ENCODE results near the gene SSH2. TPM values are rescaled to one million over a fixed set of nuclear protein-coding genes. Genes with fewer than 3 reads are reported as not detected.
"Not testable (repeated sequence)": the region's sequence is repeated elsewhere in the genome, so short reads cannot be mapped to it uniquely, and the experiment has no call there.

Gene SSH2
- total RNA-seq, 1 donor: 13.0 TPM

DNA sequence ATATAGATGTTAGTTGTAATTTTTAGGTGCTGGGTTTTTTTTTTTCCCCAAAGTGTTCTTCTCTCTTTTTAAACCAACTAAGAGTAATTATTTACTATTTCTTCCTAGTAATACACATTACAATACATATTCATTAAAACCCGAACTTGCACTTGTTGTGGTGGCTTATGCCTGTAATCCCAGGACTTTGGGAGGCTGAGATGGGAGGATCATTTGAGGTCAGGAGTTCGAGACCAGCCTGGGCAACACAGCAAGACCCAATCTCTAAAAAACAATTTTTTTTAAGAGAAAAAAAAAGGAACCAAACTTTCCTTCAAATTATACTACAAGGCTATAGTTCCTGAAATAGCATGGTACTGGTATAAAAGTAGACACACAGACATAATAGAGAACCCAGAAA is 15.3 kb upstream of the SSH2 start:
- Histone ChIP-seq H3K27me3 (ENCODE audit: insufficient read depth, low read length) (no peaks in the 10 kb centered on the region), H3K4me1 (ENCODE audit: insufficient read depth, low read length) (no peaks in the 10 kb centered on the region), H3K36me3 (ENCODE audit: insufficient read depth, low read length) (no peaks in the 10 kb centered on the region)

GRCh38 chr17:29941334-29941733 is 11.3 kb upstream of the SSH2 start, which contains the start of gene EFCAB5:
Gene EFCAB5 (plus strand): TSS chr17:29941634. CDS start chr17:29941797, 163 bp downstream.
- Histone ChIP-seq H3K36me3 (ENCODE audit: insufficient read depth, low read length) (no peaks in the 10 kb centered on the region), H3K27me3 (ENCODE audit: insufficient read depth, low read length) (no peaks in the 10 kb centered on the region), H3K4me1 (ENCODE audit: insufficient read depth, low read length) (no peaks in the 10 kb centered on the region), H3K4me3 (ENCODE audit: insufficient read depth, low read length) (no peak within 1 kb of the TSS), H3K79me2 (ENCODE audit: insufficient read depth, low read length) (no peaks in the 10 kb centered on the region), H4K20me1 (ENCODE audit: insufficient read depth, low read length) (no peaks in the 10 kb centered on the region), H3K4me2 (ENCODE audit: insufficient read depth, low read length) (no peak within 1 kb of the TSS), H3K9me3 (ENCODE audit: low read depth, low read length) (no peaks in the 10 kb centered on the region), H2AFZ (ENCODE audit: low read length) (no peak within 1 kb of the TSS), H3K27ac (ENCODE audit: low read depth, low read length) (no peak within 1 kb of the TSS)
- TF ChIP-seq, protein P1, sequence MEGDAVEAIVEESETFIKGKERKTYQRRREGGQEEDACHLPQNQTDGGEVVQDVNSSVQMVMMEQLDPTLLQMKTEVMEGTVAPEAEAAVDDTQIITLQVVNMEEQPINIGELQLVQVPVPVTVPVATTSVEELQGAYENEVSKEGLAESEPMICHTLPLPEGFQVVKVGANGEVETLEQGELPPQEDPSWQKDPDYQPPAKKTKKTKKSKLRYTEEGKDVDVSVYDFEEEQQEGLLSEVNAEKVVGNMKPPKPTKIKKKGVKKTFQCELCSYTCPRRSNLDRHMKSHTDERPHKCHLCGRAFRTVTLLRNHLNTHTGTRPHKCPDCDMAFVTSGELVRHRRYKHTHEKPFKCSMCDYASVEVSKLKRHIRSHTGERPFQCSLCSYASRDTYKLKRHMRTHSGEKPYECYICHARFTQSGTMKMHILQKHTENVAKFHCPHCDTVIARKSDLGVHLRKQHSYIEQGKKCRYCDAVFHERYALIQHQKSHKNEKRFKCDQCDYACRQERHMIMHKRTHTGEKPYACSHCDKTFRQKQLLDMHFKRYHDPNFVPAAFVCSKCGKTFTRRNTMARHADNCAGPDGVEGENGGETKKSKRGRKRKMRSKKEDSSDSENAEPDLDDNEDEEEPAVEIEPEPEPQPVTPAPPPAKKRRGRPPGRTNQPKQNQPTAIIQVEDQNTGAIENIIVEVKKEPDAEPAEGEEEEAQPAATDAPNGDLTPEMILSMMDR (IDR thresholded peaks at IDR 0.05; ENCODE audit: extremely low read depth, low read depth, low read length): no peak
- no peak for DNase-seq (ENCODE audit: insufficient read length, low spot score, missing footprints)

More for the DNA sequence above, 15.3 kb upstream of the SSH2 start:
- Histone ChIP-seq H4K20me1 (ENCODE audit: insufficient read depth, low read length) (no peaks in the 10 kb centered on the region), H3K9me3 (ENCODE audit: low read depth, low read length) (no peaks in the 10 kb centered on the region), H3K79me2 (ENCODE audit: insufficient read depth, low read length) (no peaks in the 10 kb centered on the region), H2AFZ (ENCODE audit: low read length) (no peak overlapping the region), H3K4me3 (ENCODE audit: insufficient read depth, low read length) (no peak overlapping the region), H3K27ac (ENCODE audit: low read depth, low read length) (no peak overlapping the region), H3K4me2 (ENCODE audit: insufficient read depth, low read length) (no peak overlapping the region)
- DNase-seq (ENCODE audit: insufficient read length, low spot score, missing footprints): no peak
- TF ChIP-seq, protein P1 (IDR thresholded peaks at IDR 0.05; ENCODE audit: extremely low read depth, low read depth, low read length): no peak

DNA sequence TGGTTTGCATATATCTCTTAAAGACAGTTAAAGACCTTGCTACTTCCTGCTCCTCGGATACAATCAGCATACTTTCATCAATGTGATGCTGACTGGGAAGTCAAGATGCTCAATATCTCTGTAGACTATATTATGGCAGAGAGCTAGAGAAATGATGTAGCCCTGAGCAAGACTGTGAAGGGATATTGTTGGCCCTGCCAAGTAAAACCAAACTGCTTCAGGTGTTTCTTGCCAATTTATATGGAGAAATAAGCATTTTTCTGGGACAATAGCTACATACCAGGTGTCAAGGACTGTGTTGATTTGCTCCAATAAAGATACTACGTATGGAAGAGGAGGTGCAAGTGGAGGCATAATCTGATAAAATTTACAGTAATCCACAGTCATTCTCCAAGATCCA is 6.7 kb upstream of the SSH2 start:
- Histone ChIP-seq H2AFZ (ENCODE audit: low read length) (no peak overlapping the region), H3K9me3 (ENCODE audit: low read depth, low read length) (no peaks in the 10 kb centered on the region), H4K20me1 (ENCODE audit: insufficient read depth, low read length) (no peaks in the 10 kb centered on the region), H3K27ac (ENCODE audit: low read depth, low read length) (no peak overlapping the region), H3K4me2 (ENCODE audit: insufficient read depth, low read length) (no peak overlapping the region), H3K4me1 (ENCODE audit: insufficient read depth, low read length) (no peaks in the 10 kb centered on the region), H3K4me3 (ENCODE audit: insufficient read depth, low read length) (no peak overlapping the region), H3K27me3 (ENCODE audit: insufficient read depth, low read length) (no peaks in the 10 kb centered on the region), H3K79me2 (ENCODE audit: insufficient read depth, low read length) (no peaks in the 10 kb centered on the region), H3K36me3 (ENCODE audit: insufficient read depth, low read length) (no peaks in the 10 kb centered on the region)
- TF ChIP-seq, protein P1 (IDR thresholded peaks at IDR 0.05; ENCODE audit: extremely low read depth, low read depth, low read length): no peak
- DNase-seq (ENCODE audit: insufficient read length, low spot score, missing footprints): no peak

DNA sequence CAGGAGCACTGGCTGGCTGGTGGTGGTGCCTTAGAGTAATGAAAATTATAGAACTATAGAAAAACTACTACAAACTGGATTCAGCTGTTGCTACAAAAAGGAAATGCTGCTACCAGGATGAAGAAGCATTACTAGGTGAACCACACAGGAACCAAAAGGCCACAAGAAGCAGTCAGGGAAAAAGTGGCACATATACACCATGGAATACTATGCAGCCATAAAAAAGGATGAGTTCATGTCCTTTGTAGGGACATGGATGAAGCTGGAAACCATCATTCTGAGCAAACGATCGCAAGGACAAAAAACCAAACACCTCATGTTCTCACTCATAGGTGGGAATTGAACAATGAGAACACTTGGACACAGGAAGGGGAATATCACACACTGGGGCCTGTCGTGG is 5.9 kb upstream of the SSH2 start:
- H3K27ac ChIP-seq (ENCODE audit: low read depth, low read length); H3K4me1 ChIP-seq (ENCODE audit: insufficient read depth, low read length); H3K4me2 ChIP-seq (ENCODE audit: insufficient read depth, low read length); H4K20me1 ChIP-seq (ENCODE audit: insufficient read depth, low read length); H3K4me3 ChIP-seq (ENCODE audit: insufficient read depth, low read length); H3K36me3 ChIP-seq (ENCODE audit: insufficient read depth, low read length); H3K27me3 ChIP-seq (ENCODE audit: insufficient read depth, low read length); H2AFZ ChIP-seq (ENCODE audit: low read length); H3K79me2 ChIP-seq (ENCODE audit: insufficient read depth, low read length); DNase-seq (ENCODE audit: insufficient read length, low spot score, missing footprints); H3K9me3 ChIP-seq (ENCODE audit: low read depth, low read length): not testable (repeated sequence)

All from osteoblast (primary cell).